Measurements from ENCODE around the gene FBLN5.
"Not testable (repeated sequence)": the region's sequence is repeated elsewhere in the genome, so short reads cannot be mapped to it uniquely, and the experiment has no call there.

FBLN5 gene

DNA sequence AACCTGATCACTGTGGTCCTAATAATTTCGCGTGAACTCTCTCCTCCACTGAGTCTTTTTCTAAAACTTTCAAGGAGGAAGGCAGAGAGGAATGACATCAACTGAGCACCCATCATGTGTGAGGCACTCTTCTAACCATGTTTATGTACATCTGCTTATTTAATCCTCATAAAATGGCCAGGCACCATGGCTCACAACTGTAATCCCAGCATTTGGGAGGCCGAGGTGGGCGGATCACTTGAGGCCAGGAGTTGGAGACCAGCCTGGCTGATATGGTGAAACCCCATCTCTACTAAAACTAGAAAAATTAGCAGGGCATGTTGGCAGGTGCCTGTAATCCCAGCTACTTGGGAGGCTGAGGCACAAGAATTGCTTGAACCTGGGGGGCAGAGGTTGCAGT lies 76.1 kb downstream of the FBLN5 start:
- DNase-seq (ENCODE audit: low read depth); H3K4me3 ChIP-seq (ENCODE audit: low read depth, low read length): not testable (repeated sequence)

DNA sequence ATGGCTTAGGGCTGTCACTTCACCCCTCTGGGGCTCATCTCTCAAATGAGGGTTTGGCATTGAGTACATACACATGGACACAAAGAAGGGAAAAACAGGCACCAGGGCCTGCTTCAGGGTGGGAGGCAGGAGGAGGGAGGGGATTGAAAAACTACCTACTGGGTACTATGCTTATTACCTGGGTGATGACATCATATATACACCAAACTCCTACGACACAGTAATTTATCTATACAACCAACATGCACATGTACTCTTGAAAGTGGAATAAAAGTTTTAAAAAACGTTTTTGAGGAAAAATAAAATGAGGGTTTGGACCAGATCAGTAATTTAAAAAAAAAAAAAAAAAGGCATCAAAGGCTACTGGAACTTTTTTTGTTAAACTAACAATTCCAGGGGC lies 76.6 kb downstream of the FBLN5 start:
- no peak overlapping the region for H3K4me3 ChIP-seq (ENCODE audit: low read depth, low read length)
- DNase-seq (ENCODE audit: low read depth): no peak

DNA sequence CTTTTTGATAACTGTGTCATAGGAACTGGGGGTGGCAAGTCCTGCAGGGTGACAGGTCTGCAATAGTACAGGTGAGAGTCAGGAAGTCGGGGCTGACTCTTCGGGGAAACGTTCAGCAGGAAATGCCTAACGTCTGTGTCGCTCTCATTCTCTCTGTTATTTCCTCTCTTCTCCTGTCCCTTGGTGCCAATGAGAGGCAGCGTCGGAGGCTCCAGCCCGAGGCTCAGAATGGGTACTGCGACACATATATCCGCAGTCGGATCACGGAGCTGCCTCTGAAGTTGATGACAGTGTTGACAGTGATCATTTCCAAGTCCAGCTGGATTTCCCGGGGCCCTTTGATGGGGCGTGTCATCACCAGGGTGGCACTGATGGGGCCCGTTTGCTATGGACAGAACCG lies 77.5 kb downstream of the FBLN5 start:
- no peak overlapping the region for H3K4me3 ChIP-seq (ENCODE audit: low read depth, low read length)
- no peak for DNase-seq (ENCODE audit: low read depth)

DNA sequence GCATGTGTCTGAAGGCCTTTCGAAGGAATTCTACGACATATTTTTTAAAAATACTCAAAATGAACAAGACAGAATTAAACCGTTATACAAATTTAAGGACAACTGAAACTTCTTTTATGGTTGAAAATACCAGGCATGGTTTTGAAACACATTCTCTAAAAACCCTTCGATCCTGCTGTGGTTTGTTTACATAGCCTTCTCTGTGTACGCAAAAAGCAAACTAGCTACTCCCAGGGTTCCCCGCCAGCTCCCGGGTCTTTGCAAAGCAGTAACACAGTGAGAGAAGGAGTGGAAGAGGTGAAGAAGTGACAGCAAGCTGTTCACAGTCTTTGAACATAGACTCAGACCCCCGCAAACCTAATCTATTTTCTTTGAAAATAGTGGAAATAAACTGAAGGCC lies 77.9 kb downstream of the FBLN5 start:
- H3K4me3 ChIP-seq (ENCODE audit: low read depth, low read length): no peak overlapping the region
- DNase-seq (ENCODE audit: low read depth): no peak

DNA sequence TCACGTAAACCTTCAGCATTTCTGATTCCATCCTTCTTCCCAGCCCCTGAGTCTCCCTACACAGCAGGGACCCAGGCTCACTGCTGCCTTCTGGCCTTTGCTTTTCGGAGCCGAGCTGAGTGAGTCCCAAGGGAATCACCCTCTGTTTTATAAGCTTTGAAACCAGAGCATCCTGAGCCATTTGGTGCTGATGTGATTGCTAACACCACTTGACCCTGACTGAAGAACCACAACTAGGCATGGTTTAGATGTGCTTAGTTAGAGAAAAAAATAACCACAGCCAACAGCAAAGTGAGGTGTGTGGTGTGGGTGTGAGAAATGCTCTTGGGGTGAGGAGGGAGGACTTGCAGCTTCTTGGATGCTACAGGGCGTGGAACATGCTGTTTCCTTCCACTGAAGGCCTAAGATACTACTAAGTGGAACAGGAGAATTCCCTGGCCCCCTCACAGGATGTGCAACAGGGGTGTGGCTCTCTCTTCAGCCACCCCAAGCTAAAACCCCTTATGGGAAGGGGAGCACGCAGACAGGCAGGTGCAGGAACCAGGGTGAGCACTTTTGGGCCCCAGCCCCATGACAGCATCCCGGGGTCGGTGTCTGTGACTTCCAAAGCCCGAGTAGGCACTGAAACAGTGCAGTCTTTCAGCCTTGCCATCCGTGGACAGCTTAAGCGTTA lies 80.0 kb downstream of the FBLN5 start, which contains the start of gene TC2N:
Gene TC2N, minus strand, starts transcription at position 221 of the 673 bp plus-strand sequence. CDS start 53,767 bp downstream, outside the sequence.
- DNase-seq (ENCODE audit: low read depth): no peak
- H3K4me3 ChIP-seq (ENCODE audit: low read depth, low read length): no peak within 1 kb of the TSS

DNA sequence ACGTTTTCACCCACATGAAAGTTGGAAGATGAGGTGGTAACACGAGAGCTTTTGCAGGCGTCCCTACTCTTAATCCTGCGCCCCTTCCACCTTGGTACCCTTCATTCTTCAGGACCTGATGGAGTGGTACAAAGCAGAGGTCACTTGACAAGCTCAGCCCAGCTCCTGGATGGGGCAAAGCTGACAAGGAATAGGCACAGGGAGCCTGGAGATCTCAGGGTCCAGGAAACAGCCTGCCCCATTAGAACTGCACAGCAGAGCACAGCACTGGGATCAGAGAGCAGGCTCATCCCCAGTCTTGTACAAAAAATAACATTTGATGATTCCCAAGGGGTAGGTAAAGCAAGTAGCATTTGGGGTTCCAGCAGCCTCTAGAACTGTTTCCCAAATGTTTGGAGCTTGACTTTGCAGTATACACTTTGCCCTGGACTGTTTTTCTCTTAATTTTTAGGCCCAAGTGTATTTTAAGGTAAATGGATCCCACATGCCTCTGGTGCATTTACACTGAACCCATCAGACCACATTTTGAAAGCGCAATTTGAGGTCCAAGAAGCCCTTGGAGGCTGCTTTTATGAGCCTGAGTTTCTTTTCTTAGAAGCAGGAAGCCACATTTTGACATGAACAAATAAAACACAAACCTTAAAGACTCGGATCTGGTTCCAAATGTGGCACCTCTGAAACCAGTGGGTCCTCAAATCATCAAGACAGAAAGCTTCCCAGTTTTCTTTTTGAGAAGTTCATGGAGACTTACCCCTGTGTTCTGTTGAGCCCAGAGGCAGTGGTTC lies 80.8 kb downstream of the FBLN5 start:
- no peak for DNase-seq (ENCODE audit: low read depth)
- H3K4me3 ChIP-seq (ENCODE audit: low read depth, low read length): no peak overlapping the region

DNA sequence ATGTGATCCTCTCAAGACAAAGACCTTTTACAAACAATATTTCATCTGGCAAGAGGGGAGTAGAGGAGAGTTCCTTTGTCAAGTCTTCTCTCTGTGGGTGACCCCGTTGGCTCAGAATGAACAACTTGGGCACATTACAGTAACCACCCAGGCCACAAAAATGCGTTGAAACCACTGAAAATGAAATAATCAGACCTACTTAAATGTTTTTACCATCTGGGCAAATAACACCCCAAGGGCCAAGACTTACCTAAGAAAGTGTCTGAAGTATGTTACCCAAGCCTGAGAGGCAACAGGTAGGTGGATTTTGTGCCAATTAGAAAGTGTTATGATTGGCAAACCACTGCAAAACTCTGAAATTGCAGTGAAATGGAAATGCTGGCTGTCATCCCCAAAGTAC lies 81.4 kb downstream of the FBLN5 start:
- DNase-seq (ENCODE audit: low read depth): no peak
- no peak overlapping the region for H3K4me3 ChIP-seq (ENCODE audit: low read depth, low read length)

DNA sequence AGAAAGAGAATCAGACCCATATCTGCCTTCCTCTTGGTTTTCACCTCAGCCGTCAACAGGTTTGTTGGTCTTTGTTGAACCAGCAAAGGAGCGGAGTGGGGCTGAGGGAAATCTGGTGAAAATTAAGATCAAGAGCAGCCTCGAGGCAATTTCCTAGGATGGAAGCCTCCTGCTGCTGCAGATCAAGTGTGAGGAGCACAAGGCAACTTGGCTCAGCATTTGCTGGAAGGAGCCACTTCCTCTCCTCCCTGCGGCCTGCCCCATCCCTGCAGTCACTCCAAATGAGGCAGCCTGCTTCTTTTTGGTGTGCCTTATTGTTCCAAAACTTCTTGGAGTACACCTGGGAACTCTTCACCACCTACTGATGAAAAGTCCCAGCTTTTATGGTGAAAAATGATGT lies 85.1 kb downstream of the FBLN5 start:
- DNase-seq (ENCODE audit: low read depth): no peak
- H3K4me3 ChIP-seq (ENCODE audit: low read depth, low read length): no peak overlapping the region

DNA sequence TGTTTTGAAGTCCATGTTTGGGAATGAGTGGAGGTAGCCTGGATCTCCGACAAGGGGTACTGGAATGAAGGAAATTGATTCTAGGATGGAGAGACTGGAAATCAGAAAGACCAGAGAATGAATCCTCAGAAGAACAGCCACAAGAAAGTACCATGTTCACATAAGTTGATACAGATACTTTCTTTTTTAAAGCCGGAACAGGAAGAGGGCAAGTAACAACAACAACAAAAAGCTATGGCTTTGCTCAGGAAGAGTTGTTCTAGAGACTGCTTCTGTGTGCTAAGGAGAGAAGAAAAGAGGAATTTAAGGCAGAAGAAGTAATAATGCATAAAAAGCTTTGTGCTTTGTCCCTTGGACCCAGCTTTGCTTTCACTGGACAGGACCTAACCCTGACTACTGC lies 86.4 kb downstream of the FBLN5 start:
- DNase-seq (ENCODE audit: low read depth): no peak
- H3K4me3 ChIP-seq (ENCODE audit: low read depth, low read length): no peak overlapping the region

DNA sequence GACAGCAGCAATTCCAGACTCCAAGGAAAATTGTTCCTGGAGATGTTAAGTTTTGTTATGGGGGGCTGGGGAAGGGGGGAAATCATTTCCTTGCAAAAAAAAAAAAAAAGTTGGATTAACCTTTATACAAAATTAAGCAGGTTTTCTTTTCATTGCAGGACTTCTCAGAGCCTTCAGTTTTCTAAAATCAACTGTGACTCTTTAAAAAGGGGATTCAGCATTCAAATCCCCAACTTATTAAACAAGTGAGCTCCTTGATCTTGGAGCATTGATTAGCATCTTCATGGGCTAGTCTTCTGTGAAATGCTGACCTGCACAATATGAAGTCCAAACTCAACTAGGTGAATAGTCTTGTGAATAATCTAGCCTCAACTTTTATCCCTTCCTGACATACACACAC lies 87.3 kb downstream of the FBLN5 start:
- DNase-seq (ENCODE audit: low read depth): no peak

DNA sequence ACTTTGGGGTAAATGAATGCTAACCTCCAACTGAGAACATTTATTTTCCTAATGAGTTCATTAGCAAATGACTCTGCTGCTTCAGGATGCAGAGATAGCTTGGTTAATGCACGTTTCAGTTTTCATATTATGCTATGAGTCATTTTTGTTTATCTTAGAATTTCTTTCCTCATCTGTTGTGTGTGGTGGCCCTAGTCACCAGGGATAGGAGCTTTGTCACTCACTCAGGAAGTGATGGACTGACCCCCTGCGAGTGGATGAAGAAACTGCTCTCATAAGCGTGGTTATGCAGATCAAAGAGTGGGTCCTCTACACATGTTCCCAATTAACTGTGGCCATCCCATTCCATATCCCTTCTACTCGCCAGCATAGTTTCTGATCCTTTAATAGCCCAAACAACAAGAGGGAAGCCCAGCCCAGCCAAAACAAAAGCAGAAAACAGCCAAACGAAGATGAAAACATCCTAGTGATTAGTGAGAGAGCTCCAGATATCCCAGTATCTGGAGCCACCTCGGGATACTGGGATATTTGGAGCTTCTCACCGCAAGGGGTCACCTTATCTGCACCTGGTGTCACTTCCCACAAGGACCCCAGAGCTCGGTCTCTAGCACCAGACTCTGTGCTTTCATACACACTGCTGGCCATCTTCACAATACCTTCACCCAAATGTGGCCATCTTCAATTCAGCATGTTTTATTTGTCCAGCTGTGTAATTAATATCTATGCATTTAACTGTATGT lies 88.8 kb downstream of the FBLN5 start:
- H3K4me3 ChIP-seq (ENCODE audit: low read depth, low read length): no peak overlapping the region
- DNase-seq (ENCODE audit: low read depth): no peak

More for the DNA sequence above, 87.3 kb downstream of the FBLN5 start:
- no peak overlapping the region for H3K4me3 ChIP-seq (ENCODE audit: low read depth, low read length)

DNA sequence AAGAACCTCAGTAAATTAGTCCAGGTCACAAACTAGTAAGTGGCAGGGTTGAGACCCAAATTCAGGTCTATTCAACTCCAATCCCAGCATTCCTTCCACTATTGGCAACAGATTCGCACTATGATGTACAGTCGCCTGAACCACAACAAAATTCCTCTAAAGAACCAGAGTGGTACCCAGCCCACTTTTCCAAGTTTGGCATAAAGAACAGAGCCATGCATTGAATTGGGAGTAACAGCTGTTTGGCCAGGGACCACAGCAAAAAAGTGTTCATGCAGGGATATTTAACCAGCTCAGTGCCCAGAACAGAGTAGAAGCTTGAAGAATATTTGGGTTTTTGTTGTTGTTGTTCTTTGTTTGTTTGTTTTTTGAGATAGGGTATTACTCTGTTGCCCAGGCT lies 89.9 kb downstream of the FBLN5 start:
- DNase-seq (ENCODE audit: low read depth): no peak
- no peak overlapping the region for H3K4me3 ChIP-seq (ENCODE audit: low read depth, low read length)

DNA sequence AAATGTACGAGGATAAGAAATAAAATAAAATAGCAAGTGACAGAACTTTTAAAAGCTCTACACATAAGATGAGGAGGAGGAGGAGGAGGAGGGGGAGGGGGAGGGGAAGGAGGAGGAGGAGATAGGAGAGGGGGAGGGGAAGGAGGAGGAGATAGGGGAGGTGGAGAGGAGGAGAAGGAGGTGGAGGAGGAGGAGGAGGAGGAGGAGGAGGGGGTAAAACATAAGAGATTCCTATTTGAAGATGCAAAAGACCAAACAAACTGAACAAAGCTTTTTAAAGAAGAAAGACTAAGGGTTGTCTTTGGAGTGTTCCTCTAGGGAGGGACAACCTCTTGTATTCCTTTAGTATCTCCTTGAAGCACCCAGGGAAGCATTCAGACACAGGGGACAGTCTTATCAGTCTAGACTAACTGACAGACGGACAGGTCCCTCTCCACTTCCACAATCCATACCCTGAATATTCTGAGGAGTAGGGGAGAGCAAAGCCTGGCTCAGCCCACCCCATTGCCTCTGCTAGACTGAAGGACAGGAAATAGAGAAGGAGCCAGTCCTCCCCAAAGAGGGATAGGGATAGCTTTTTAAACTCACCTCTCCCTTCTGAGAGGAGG lies 93.1 kb downstream of the FBLN5 start:
- DNase-seq (ENCODE audit: low read depth): no peak
- H3K4me3 ChIP-seq (ENCODE audit: low read depth, low read length): no peak overlapping the region

DNA sequence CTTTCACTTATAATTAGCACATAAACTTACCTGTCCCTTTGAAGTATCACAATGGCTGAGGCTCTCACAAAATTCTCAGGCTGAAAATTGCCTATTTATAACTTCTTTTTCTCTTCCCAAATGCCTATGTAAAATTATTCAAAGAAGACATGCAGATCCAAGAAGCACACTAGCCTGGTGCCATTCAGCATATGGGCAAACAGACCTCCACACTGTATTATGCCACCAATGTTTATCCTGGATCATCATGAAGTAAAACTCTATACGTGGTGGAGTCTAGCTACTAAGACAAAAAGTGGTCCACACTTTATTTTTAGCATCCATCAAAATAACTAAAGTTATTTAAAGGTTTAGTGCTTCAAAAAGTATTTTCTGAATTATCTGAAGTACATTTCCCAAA lies 95.9 kb downstream of the FBLN5 start:
- no peak overlapping the region for H3K4me3 ChIP-seq (ENCODE audit: low read depth, low read length)
- no peak for DNase-seq (ENCODE audit: low read depth)

DNA sequence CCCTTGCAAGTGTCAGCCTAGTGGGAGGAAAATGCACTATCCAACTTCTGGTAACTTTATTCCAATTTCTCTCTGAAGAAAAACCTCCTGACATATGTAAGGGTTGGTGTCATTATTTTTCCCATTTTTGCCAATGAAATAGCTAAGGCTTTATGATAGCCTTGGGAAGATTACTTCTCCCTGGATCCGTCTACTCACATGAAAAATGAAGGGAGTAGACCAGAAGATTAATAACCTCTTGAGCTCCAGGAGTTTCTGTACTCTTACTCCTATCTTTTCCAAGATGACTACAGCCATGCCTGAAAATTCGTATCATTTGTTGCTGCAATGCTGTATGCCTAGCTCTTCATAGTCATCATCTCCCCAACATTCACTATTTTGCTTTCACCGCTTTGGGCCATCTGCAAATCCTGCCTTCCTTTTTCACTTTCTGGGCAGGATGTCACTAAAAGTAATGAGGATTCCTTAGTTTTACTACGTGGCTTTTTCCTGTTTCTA lies 98.9 kb downstream of the FBLN5 start:
- DNase-seq (ENCODE audit: low read depth): no peak
- no peak overlapping the region for H3K4me3 ChIP-seq (ENCODE audit: low read depth, low read length)

DNA sequence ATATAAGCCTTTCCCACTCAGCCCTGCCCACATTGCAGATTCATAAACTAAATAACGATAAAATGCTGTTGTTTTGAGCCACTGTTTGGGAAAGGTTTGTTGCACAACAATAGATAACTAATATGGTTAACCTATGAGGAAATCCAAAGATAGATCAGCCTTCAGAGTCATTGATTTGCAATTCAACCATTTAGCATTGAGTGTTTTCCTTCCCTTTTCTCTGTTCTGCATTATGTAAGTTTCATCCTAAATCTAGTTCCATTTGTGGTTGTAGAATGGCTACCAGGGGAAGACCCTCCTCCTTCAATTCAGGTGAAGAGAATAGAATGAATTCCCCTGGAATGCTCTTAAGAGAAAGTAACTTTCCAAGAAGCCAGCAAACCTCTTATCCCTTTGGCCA lies 99.8 kb downstream of the FBLN5 start:
- H3K4me3 ChIP-seq (ENCODE audit: low read depth, low read length): no peak overlapping the region
- DNase-seq (ENCODE audit: low read depth): no peak

DNA sequence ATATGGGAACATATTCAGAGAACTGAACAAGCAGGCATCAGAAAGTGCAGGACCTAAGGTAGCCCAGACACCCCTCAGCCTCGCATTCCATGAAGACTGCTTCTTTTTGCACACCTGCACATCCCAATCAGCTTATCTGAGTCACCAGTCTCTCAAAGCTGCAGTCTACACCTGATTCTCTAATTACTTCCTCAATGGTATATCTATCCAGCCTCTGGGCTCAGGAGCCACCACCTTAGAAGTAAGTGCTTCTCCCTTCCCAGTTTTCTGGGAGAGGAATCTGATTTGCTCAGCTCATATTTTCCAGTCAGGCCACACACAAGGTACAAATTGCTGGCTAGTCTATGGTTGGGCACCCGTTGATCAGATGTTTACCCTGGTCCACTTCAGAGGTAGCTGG lies 101.8 kb downstream of the FBLN5 start:
- no peak for DNase-seq (ENCODE audit: low read depth)

DNA sequence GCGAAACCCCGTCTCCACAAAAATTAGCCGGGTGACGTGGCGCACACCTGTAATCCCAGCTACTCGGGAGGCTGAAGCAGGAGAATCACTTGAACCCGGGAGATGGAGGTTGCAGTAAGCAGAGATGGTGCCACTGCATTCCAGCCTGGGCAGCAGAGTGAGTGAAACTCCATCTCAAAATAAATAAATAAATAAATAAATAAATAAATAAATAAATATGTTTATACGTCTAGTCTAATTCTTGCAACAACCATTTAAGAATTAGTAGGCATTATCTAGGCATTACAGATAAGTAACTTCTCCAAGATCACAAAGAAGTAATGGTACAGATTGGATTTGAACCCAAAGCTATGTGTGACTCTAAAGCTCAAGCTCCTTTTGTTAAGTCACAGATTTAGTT lies 102.4 kb downstream of the FBLN5 start:
- DNase-seq (ENCODE audit: low read depth); H3K4me3 ChIP-seq (ENCODE audit: low read depth, low read length): not testable (repeated sequence)

More for the DNA sequence above, 101.8 kb downstream of the FBLN5 start:
- H3K4me3 ChIP-seq (ENCODE audit: low read depth, low read length): no peak overlapping the region

DNA sequence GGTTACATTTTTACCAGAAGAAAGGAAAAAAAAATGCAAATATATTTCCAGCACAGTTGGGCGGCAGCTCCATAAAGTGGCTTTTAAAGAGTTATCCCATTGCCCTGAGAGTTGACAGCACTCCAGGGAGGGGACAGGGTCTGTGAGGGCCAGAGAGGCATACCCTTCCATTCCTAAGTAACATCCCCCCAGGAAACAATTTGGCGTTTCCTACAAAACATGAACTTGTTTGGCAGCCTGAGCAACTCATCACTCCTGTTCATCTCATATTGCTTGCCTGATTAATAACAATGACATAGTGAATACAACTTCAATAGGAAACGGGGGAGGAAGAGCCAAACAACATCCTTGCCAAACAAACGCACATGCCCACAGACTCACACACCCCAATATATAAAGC lies 103.5 kb downstream of the FBLN5 start:
- no peak overlapping the region for H3K4me3 ChIP-seq (ENCODE audit: low read depth, low read length)
- DNase-seq (ENCODE audit: low read depth): no peak

DNA sequence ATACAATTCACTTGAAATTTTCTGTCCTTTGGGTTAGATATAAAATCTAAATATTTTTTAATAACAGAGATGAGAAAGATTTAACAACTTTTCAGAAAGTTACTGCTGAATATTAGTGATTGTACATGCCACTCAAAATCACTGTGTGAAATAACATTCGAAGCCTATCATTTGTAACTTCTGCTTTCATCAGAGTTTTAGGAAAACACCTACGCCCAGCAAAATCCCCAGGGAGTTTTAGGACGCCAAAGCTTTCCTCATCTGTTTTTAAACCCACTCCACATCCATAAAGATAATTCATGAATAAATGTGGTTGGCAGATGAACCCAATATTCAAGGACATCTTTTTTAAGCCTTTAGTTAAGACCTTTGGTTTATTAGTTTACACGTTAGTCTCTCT lies 104.1 kb downstream of the FBLN5 start:
- no peak overlapping the region for H3K4me3 ChIP-seq (ENCODE audit: low read depth, low read length)
- no peak for DNase-seq (ENCODE audit: low read depth)
